ENCODE measurements around the gene NEFH.
"Not testable (repeated sequence)": the region's sequence is repeated elsewhere in the genome, so short reads cannot be mapped to it uniquely, and the experiment has no call there.

The NEFH gene

DNA sequence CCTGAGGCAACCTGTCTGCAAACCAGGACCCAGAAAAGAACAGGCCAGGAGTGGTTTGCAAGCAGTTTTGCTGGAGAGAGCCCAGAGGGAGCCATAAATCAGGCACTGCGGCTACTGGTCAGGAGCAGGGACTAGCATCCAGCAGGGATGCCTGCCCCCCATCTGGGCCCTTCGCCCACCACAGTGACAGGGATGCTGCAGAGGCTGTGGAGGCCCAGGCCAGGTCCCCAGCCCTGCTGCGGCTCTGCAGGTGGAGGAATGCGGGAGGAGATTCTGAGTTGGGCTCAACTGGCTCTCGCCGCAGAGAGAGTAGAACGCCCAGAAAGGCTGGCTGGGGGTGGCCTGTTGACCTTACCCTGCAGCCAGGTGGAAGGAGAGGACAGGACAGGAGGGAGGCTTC, 16.4 kb upstream of the NEFH start:
- DNase-seq = no peak

DNA sequence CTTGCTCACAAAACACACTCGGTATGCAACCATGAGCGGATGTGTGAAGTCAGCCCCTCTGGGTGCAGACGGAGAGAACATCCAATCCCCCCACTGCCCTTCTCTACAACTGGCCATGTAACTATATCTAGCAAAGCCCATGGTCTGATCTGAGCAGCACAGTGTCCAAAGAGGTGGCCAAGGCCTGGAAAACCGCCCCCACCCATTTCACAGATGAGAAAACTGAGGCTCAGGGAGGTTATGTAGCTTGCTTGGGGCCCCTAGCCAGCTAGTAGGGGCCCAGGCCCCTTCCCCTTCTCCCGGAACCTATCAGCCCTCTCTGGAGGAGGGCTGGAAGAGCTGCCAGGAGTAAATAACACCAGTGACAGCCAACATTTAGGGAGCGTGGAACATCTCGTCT, 15.4 kb upstream of the NEFH start:
- no peak for DNase-seq

DNA sequence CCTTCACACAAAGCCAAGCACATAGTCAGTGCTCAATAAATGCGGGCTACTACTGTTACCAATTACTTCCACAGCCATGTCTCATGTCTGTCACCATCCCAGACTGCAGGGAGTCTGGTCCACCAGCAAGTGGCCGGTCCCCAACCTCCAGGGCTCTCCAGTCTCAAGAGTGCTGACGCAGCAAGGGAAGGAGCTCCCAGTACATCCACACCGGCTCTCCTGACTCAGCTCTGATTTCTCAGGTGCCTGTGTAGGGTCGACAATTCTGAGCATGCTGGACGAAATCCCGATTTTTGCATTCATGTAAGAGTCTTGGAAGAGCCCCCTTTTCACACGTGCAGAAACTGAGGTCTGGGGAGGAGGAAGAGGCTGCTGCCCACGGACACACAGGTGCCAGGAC, 10.3 kb upstream of the NEFH start:
- no peak for DNase-seq

DNA sequence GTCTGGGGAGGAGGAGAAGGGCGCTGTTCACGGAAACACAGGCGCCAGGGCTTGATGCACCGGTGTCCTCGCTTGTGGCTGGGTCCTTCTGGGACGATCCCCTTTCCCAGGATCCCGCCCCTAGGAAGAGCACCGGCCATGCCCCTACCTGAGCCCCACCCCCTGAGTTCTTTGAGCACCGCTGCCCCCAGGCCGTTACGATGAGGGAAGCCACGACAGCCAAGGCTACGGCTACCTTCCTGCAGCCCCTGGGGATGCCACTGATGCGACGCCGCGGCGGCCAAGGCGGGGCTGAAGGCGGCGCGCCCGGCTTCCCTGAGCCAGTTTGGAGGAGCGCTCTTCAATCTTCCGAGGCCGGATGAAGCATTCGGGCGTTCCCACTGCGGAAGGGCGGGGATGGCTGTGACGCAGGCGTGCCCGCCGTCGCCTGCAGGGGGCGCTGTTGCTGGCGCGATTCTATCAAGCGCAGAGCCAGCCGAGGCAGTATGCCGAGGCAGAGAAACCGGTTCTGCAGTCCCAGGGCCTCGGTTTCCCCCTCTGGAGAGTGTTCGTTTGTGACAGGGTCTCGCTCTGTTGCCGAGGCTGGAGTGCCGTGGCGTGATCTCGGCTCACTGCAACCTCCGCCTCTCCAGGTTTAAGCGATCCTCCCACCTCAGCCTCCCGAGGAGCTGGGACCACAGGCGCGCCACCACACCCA, 9.7 kb upstream of the NEFH start:
- no peak for DNase-seq

DNA sequence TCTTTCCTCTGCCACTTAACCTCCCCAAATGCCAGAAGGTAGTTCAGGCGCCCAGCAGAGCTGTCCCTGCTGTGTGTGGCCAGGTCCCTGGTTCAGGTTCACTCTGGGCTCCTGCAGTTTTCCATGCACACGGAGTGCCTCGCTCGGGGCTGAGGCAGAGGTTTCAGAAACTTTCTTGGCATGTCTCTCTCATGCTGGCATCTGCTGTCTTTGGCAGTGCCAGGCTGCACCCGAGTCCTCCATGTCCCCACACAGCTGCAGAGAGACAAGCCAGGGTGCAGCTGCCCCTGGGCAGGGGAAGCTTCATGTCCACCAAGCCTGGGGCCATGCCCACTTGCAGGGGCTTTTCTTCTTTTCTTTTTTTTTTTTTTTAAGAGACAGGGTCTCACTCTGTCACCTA, 7.0 kb upstream of the NEFH start:
- no peak for DNase-seq

DNA sequence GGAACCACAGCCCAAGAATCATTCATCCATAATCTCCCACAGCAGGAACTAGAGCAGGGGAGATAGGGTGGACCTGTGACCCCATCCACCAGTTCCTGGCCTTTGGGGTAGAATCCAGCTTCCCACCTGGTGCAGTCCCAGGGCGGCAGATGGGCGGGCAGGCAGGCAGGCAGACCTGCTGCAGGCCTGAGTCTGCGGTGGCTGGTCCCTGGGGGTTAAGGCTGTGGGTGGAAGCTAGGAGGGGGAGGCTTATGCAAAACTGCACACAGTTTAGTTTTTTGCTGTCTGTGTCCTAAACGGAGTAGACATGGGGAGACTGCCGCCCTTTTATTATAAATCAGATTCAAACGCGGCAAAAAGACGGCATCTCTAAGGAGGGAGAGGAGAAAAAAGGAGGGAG, 4.5 kb upstream of the NEFH start:
- no peak for DNase-seq

DNA sequence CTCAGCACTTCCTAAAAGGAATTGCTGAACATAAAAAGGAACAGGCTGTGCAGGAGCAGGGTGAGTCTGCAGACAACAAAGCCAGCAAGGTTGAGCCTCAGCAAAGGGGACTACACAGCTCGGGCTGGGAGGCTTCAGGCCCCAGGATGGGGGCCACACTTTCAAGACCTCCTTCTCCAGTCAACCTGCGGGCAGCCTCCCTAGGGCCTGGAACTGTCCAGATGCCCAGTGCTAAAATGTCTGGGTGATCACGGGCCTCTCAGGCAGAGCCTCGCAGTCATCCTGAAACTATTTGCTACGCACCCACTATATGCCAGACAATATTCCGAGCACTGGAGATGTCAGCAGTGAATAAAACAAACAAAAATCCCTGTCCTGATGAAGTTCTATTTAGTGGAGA, 3.9 kb upstream of the NEFH start:
- no peak for DNase-seq

DNA sequence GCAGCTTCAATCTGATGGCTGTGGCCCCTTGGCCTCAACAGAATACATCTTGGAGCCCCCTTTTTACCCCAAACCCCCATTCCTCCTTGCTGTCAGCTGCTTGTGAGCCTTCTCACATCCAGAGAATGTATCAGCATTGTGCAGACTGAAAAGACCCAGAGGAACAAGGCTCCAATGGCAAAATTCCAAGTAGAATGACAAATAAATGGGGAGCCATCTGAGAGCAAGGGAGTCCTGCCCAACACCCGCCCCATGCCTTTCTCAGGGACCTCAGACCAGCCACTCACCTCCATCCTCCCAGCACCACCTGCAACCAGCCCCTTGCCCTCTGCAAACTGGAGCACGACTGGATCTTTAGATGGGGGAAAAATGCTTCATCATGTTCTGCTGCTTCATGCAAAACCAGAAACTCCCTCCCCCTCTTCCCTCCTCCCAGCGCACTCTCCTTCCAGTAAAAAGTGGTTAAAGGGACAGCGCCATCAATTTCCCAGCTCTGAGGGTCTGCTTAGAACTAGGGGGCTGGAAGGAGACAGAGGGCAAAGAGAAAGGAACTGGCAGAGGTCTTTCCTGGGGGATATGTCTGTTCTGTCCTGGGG, 2.2 kb upstream of the NEFH start:
- DNase-seq = peak; percentile 62

DNA sequence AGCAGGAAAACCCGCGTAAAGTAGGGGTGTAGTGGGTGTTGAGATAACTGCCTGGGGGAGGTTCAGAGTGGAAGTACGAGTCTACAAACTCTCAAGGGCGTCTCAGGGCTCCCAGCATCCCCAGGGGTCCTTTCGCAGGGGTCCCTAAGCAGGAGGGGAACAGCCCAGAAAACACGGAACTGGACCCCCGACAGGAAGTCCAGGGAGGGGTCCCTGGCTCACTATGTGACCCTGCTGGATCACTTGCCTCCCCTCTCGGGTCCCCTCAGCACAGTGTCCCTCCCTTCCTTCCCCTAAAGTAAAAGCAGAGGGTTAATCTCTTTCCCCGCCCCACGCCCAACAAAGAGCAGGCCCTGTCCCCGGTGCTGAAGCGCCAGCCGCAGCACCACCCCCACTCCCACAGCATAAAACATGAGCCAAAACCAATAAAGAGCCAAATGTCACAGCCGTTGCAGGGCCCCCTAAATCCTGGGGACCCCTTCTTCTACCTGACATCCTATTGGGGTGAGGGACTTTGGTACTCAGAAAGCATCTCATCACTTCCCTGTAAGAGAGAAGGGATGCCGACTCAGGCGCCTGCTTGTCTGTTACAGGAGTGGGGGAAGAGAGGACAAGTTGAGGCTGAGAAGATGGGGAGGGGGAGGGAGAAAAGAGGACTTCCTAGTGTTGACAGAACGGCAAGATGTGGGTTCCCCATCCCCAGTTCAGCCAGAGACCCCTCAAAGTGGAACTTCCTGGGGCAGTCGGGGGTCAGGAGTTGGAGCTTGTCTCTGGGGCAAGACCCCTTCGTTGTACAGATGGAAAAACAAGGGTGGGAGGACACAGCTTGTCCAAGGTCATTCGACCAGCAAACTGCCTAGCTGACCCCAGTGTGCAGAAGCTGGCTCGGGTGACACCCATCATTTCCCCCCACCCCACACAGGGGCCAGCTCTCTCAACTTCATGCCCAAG, 1.4 kb upstream of the NEFH start:
- DNase-seq = peak; percentile 20

DNA sequence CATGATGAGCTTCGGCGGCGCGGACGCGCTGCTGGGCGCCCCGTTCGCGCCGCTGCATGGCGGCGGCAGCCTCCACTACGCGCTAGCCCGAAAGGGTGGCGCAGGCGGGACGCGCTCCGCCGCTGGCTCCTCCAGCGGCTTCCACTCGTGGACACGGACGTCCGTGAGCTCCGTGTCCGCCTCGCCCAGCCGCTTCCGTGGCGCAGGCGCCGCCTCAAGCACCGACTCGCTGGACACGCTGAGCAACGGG, 169 bp downstream of the NEFH start:
- DNase-seq = no peak

DNA sequence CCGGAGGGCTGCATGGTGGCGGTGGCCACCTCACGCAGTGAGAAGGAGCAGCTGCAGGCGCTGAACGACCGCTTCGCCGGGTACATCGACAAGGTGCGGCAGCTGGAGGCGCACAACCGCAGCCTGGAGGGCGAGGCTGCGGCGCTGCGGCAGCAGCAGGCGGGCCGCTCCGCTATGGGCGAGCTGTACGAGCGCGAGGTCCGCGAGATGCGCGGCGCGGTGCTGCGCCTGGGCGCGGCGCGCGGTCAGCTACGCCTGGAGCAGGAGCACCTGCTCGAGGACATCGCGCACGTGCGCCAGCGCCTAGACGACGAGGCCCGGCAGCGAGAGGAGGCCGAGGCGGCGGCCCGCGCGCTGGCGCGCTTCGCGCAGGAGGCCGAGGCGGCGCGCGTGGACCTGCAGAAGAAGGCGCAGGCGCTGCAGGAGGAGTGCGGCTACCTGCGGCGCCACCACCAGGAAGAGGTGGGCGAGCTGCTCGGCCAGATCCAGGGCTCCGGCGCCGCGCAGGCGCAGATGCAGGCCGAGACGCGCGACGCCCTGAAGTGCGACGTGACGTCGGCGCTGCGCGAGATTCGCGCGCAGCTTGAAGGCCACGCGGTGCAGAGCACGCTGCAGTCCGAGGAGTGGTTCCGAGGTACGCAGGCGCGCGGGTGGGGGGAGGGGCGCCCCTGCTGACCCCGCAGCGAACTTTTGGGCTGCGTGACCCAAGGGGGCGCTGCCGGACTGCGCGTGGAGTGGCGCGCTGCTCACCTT, 670 bp downstream of the NEFH start:
- DNase-seq = peak; percentile 18

DNA sequence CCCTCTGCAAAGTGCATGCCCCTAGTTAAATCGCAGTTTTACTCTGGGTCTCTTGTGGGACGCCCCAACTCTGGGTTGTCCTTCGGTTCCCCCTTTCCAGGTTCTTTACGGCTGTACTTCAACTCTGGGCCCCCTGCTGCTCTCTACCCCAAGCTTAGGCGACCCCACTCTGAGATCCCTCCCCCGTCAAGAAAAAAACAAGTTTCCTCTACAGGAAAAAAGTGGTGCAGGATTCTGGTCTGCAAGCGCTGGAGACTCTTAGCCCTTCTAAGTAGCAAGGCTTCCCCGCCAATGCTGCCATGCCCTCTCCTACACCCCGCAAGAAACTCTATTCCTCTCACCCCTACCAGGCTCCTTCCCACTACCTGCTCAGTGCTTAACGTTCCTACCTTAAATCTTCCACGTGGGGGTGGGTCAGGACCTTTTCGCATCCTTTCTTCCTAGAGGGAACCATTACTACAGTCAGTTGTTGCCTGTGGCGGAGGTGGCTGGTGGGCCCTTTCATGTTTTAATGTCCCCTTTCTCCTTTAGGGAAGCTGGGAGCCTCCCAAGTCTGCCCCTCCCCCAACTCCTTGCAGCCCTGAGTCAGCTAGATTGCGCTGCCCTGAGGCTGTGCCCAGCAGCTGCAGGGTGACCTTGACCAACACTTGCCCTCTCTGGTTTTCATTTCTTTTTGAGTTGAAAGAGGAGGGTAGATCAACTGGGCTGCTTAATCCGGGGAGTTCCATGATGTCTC, 1.4 kb downstream of the NEFH start:
- no peak for DNase-seq

DNA sequence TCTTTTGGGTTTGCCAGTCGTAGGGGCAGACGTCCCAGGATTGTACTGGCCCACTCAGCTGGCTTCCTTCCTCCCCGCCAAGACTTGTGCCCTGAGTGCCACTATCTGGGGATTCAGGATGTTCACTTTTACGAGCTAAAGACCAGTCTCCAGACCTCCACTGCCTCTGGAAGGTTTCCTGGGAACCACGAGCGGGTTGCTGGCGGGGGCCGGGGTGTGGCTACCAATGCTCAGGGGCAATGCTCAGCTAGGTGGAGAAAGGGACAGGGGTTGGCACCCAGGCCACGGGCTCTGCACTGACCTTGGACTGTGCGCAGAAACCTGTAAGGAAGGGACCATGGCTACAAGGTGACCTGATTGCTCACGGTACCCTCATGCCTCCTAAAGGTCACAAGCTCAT, 2.2 kb downstream of the NEFH start:
- no peak for DNase-seq

DNA sequence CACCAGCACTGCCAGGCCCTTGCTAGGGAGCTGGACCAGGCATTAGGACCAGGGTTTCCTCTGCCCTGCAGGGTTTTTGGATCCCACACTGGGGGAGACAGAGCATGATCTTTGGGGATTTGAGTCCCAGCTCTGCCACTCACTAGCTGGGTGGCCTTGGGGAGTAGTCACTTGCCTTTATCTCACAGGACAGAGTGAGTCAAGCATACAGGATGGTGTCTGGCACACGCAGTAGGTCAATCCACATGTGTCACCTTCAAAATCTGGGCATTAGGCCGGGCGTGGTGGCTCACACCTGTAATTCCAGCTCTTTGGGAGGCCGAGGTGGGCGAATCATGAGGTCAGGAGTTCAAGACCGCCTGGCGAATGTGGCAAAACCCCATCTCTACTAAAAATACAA, 2.7 kb downstream of the NEFH start:
- no peak for DNase-seq

DNA sequence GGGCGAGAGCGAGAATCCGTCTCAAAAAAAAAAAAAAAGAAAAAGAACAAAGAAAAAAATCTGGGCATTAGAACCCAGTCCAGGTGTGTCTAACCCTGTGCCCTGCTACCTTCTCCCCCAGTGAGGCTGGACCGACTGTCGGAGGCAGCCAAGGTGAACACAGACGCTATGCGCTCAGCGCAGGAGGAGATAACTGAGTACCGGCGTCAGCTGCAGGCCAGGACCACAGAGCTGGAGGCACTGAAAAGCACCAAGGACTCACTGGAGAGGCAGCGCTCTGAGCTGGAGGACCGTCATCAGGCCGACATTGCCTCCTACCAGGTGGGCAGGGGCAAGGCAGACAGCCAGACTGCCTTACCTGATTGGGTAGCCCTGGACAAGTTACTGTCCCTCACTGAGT, 3.2 kb downstream of the NEFH start:
- DNase-seq = no peak

DNA sequence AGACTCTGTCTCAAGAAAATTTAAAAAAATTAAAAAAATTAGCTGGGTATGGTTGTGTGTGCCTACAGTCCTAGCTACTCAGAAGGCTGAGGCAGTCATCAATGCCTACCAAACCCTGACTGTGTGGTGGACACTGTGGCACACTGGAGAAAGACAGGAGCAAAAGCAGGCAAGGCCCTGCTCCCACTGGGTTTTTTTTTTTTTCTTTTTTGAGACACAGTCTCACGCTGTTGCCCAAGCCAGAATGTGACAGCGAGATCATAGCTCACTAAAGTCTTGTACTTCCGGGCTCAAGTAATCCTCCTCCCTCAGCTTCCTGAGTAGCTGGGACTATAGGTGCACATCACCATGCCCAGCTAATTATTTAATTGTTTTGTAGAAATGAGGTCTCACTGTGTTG, 4.6 kb downstream of the NEFH start:
- DNase-seq = no peak

DNA sequence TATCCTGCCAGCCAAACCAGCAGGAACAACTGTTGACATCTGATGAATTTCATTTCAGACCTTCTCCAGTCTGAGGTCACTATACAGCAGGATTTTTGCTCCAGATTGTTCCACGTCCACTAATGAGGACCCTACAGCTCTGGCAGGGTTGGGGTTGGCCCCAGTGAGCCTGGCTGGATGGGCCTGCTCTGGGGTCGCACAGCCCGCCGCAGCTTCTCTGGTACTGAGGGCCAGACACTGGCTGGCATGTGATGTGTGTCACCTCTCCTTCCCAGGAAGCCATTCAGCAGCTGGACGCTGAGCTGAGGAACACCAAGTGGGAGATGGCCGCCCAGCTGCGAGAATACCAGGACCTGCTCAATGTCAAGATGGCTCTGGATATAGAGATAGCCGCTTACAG, 5.4 kb downstream of the NEFH start:
- DNase-seq = no peak

DNA sequence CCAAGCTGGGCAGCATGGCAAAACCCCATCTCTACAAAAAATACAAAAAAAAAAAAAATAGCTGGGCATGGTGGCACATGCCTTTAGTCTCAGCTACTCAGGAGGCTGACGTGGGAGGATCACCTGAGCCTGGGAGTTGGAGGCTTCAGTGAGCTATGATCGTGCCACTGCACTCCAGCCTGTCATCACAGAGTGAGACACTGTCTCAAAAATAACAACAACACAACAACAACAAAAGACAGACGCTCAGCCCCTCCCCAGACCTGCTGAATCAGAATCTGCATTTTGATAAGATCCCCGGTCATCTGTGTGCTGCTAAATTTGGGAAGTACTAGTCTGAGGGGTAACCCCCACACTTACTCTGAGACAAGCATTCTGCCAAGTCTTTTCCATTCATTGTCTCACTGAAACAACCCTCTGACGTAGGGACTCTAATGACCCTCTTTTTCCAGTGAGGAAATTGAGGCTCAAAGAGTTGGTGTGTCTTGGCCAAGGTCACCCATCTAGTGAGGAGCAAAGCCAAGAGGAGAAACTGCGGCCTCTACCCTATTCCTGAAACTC, 7.5 kb downstream of the NEFH start:
- DNase-seq = no peak

DNA sequence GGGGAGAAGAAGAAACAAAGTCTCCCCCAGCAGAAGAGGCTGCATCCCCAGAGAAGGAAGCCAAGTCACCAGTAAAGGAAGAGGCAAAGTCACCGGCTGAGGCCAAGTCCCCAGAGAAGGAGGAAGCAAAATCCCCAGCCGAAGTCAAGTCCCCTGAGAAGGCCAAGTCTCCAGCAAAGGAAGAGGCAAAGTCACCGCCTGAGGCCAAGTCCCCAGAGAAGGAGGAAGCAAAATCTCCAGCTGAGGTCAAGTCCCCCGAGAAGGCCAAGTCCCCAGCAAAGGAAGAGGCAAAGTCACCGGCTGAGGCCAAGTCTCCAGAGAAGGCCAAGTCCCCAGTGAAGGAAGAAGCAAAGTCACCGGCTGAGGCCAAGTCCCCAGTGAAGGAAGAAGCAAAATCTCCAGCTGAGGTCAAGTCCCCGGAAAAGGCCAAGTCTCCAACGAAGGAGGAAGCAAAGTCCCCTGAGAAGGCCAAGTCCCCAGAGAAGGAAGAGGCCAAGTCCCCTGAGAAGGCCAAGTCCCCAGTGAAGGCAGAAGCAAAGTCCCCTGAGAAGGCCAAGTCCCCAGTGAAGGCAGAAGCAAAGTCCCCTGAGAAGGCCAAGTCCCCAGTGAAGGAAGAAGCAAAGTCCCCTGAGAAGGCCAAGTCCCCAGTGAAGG, 9.2 kb downstream of the NEFH start:
- not testable (repeated sequence) for DNase-seq

DNA sequence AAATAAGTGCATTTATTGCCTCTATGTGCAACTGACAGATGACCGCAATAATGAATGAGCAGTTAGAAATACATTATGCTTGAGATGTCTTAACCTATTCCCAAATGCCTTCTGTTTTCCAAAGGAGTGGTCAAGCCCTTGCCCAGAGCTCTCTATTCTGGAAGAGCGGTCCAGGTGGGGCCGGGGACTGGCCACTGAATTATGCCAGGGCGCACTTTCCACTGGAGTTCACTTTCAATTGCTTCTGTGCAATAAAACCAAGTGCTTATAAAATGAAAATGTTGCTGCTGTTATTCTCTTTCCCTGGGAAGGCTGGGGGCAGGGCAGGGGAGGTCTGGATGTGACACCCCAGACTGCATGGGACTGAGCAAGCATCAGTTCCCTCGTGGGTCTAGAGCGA, 11.0 kb downstream of the NEFH start:
- no peak for DNase-seq

DNA sequence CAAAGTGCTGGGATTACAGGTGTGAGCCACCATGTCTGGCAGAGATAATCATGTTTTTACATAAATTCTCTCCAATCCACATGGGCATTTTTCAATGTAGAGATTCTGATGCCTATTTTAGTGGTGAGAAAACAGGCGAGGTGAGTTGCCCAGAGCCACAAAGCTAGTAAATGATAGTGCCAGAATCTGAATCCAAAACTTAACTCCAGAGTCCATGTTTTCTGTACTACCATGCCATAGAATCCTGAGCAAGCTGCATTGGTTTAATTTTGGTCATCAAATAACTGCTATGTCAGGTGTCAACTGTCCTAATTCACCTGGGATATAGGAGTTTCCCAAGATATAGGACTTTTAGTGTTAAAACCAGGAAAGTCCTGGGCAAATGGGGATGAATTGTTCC, 13.6 kb downstream of the NEFH start:
- no peak for DNase-seq

DNA sequence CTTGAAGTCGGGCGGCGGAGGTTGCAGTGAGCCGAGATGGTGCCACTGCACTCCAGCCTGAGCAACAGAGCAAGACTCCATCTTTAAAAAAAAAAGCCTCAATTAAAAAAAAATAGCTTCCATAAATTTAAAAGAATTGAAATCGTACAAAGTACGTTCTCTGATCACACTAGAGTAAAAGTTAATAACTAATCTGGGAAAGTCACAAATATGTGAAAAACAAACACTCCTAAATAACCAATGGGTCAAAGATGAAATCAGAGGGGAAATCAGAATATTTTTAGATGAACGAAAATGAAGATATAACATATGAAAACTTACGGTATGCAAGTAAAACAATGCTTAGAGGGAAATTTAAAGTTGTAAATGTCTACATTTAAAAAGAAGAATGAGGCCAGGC, 19.8 kb downstream of the NEFH start:
- no peak for DNase-seq
